ENCODE data around the gene FAM114A1. TPM values are rescaled to one million over a fixed set of nuclear protein-coding genes. Genes with fewer than 3 reads are reported as not detected.

FAM114A1 gene
- total RNA-seq, 1 donor from 2014 or later = 7.4 TPM

- Histone ChIP-seq H3K9ac (no peak overlapping the region), H3K9me3 (ENCODE audit: low read depth) (no peaks in the 10 kb centered on the region), H3F3A (ENCODE audit: low read depth) (no peaks in the 10 kb centered on the region), H4K20me1 (ENCODE audit: low read depth) (no peaks in the 10 kb centered on the region), H3K4me3 (no peak overlapping the region), H2AFZ (replicated peaks) (no peak overlapping the region), H3K4me1 (peaks cover 26% of the 10 kb centered on the region), H3K79me2 (ENCODE audit: low read depth) (no peaks in the 10 kb centered on the region), H3K27me3 (no peaks in the 10 kb centered on the region), H3K27ac (no peak overlapping the region), H3K4me2 (peak overlapping the region; percentile 34), H3K36me3 (no peaks in the 10 kb centered on the region)
- peaks cover 3% of the 10 kb centered on the region for H3K36me3 Mint-ChIP-seq
- peak; percentile 31 for DNase-seq (ENCODE audit: low spot score)
- H3K4me1 Mint-ChIP-seq = peaks cover 54% of the 10 kb centered on the region
- TF ChIP-seq EZH2phosphoT487 (IDR thresholded peaks at IDR 0.05) (peak; percentile 34), EZH2 (IDR thresholded peaks at IDR 0.05) (no peak)
- H3K27me3 Mint-ChIP-seq (ENCODE audit: insufficient read depth, low read depth) = peaks cover 5% of the 10 kb centered on the region
- no peak overlapping the region for H3K4me3 Mint-ChIP-seq
- no peak overlapping the region for H3K27ac Mint-ChIP-seq
- no peaks in the 10 kb centered on the region for H3K9me3 Mint-ChIP-seq
Observed at GRCh38 chr4:38924353-38924752, 56.7 kb downstream of the FAM114A1 start.

DNA sequence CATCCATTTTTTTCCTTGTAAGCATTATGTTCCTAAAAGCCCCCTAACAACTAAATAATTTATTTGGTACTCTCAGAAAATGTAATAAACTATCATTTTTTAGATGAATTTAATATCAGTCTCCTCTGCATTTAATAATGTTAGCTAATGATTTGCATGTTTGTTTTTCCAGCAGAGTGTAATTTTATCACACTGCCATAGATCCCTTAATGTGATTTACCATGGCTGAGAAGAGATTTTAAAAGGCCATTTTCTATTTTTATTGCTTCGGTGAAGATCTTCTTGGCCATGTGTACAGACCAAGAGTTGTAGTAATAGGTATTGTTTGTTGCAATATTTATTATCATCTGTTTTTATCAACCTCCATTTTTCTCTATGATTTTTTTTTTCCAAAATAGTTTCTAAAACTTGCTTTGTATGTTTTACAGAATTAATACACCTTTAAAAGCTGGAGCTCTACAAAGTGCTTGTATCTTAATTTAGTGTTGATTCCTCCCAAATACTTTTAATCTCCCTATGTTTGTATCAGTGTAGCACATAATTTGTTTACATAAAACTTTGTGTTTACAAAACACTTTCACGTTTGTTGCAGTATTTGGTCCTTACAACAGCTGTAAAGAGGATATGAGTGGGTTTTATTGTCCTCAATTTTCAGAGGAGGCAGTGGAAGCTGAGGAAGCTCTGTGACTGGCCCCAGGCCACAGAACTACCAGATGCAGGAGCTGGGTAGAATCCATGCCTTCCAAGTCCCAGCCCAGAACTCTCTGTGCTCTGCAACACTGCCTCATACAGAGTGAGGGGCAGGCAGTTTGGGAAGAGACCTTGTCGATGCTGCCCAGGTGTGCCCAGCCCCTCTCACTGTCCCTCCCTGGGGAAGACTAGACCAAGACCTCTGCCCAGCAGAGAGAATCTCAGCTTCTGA is 58.1 kb downstream of the FAM114A1 start:
- no peak for DNase-seq (ENCODE audit: low spot score)
- no peaks in the 10 kb centered on the region for H3K9me3 ChIP-seq (ENCODE audit: low read depth)
- no peaks in the 10 kb centered on the region for H3F3A ChIP-seq (ENCODE audit: low read depth)
- H4K20me1 ChIP-seq (ENCODE audit: low read depth) = no peaks in the 10 kb centered on the region
- Mint-ChIP-seq H3K4me1 (peaks cover 64% of the 10 kb centered on the region), H3K9me3 (no peaks in the 10 kb centered on the region), H3K27me3 (ENCODE audit: insufficient read depth, low read depth) (peaks cover 5% of the 10 kb centered on the region), H3K27ac (no peak overlapping the region), H3K4me3 (no peak overlapping the region), H3K36me3 (peaks cover 3% of the 10 kb centered on the region)
- no peak overlapping the region for H3K27ac ChIP-seq
- no peaks in the 10 kb centered on the region for H3K79me2 ChIP-seq (ENCODE audit: low read depth)
- H3K27me3 ChIP-seq = no peaks in the 10 kb centered on the region
- H3K36me3 ChIP-seq = no peaks in the 10 kb centered on the region
- H3K9ac ChIP-seq = no peak overlapping the region
- no peak for TF ChIP-seq CTCF (IDR thresholded peaks at IDR 0.05)
- no peak for TF ChIP-seq EZH2 (IDR thresholded peaks at IDR 0.05)
- TF ChIP-seq EZH2phosphoT487 (IDR thresholded peaks at IDR 0.05) = no peak
- no peak overlapping the region for H3K4me3 ChIP-seq
- H2AFZ ChIP-seq (replicated peaks) = no peak overlapping the region
- H3K4me1 ChIP-seq = peaks cover 33% of the 10 kb centered on the region
- H3K4me2 ChIP-seq = peak overlapping the region; percentile 34

DNA sequence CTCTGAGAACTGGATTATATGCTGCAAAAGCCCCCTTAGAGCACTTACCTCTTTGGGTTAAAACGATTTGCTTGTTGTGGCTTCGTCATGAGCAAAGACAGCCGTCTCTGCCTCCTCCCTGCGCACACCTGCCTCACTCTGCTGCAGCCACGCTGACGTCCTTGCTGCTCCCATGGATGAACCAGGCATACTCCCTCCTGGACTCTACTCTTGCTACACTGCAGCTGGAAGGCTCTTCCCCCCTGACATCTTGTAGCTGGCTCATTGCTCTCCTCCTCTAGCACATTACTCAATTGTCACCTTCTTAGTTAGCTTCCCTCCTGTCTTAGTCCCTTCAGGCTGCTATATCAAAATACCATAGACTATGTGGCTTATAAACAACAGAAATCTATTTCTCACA is 59.3 kb downstream of the FAM114A1 start:
- H3K79me2 ChIP-seq (ENCODE audit: low read depth) = no peaks in the 10 kb centered on the region
- H3K9me3 Mint-ChIP-seq = no peaks in the 10 kb centered on the region
- H3K4me2 ChIP-seq = no peak overlapping the region
- H3K9ac ChIP-seq = no peak overlapping the region
- H3K9me3 ChIP-seq (ENCODE audit: low read depth) = no peaks in the 10 kb centered on the region
- no peak overlapping the region for H3K4me3 Mint-ChIP-seq
- no peaks in the 10 kb centered on the region for H4K20me1 ChIP-seq (ENCODE audit: low read depth)
- H3K27ac Mint-ChIP-seq = peak overlapping the region; percentile 44
- H3K27ac ChIP-seq = no peak overlapping the region
- H3F3A ChIP-seq (ENCODE audit: low read depth) = no peaks in the 10 kb centered on the region
- H2AFZ ChIP-seq (replicated peaks) = no peak overlapping the region
- DNase-seq (ENCODE audit: low spot score) = no peak
- peaks cover 33% of the 10 kb centered on the region for H3K4me1 ChIP-seq
- H3K36me3 Mint-ChIP-seq = peaks cover 3% of the 10 kb centered on the region
- peaks cover 5% of the 10 kb centered on the region for H3K27me3 Mint-ChIP-seq (ENCODE audit: insufficient read depth, low read depth)
- H3K4me1 Mint-ChIP-seq = peaks cover 61% of the 10 kb centered on the region
- TF ChIP-seq EZH2phosphoT487 (IDR thresholded peaks at IDR 0.05) (no peak), EZH2 (IDR thresholded peaks at IDR 0.05) (no peak), CTCF (IDR thresholded peaks at IDR 0.05) (no peak)
- H3K36me3 ChIP-seq = no peaks in the 10 kb centered on the region
- no peaks in the 10 kb centered on the region for H3K27me3 ChIP-seq
- H3K4me3 ChIP-seq = no peak overlapping the region

DNA sequence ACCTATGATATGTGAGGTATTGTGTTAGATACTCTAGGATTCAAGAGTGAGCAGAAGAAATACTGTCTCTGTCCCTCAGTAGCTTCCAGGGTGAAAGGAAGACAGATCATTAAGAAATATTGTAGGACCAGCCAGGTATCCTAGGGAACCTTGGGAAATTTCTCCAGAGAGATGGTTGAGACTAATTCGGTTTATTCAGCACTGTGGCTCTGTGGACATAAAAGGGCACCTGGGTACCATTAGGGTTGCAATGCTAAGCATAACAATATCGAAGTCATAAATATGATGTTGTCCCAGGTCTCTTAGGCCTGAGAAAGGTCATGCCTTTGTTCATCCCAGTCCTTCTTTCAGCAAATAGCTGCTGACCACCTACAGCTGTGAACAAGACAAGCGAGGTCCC is 61.0 kb downstream of the FAM114A1 start:
- H3K9me3 Mint-ChIP-seq = no peaks in the 10 kb centered on the region
- peaks cover 33% of the 10 kb centered on the region for H3K4me1 ChIP-seq
- H3K4me3 Mint-ChIP-seq = no peak overlapping the region
- no peaks in the 10 kb centered on the region for H3F3A ChIP-seq (ENCODE audit: low read depth)
- no peaks in the 10 kb centered on the region for H3K79me2 ChIP-seq (ENCODE audit: low read depth)
- H3K4me1 Mint-ChIP-seq = peaks cover 54% of the 10 kb centered on the region
- H3K27me3 Mint-ChIP-seq (ENCODE audit: insufficient read depth, low read depth) = peaks cover 5% of the 10 kb centered on the region
- no peak overlapping the region for H3K4me3 ChIP-seq
- no peaks in the 10 kb centered on the region for H3K9me3 ChIP-seq (ENCODE audit: low read depth)
- DNase-seq (ENCODE audit: low spot score) = no peak
- H4K20me1 ChIP-seq (ENCODE audit: low read depth) = no peaks in the 10 kb centered on the region
- TF ChIP-seq EZH2phosphoT487 (IDR thresholded peaks at IDR 0.05) (no peak), CTCF (IDR thresholded peaks at IDR 0.05) (no peak), EZH2 (IDR thresholded peaks at IDR 0.05) (no peak)
- no peaks in the 10 kb centered on the region for H3K27me3 ChIP-seq
- no peak overlapping the region for H3K9ac ChIP-seq
- no peak overlapping the region for H3K27ac Mint-ChIP-seq
- H3K36me3 ChIP-seq = no peaks in the 10 kb centered on the region
- no peak overlapping the region for H2AFZ ChIP-seq (replicated peaks)
- H3K36me3 Mint-ChIP-seq = peaks cover 5% of the 10 kb centered on the region
- no peak overlapping the region for H3K4me2 ChIP-seq
- no peak overlapping the region for H3K27ac ChIP-seq

Data from neural progenitor cell (in vitro differentiated cells).